ENCODE measurements around the gene ARHGAP11B.
"Not testable (repeated sequence)": the region's sequence is repeated elsewhere in the genome, so short reads cannot be mapped to it uniquely, and the experiment has no call there.

ARHGAP11B gene

GRCh38 chr15:30625436-30626193, at the start of gene ARHGAP11B:
ARHGAP11B (plus strand) TSS chr15:30626128.
- H3K36me3 ChIP-seq; H3K4me1 ChIP-seq (replicated peaks); H3K27me3 ChIP-seq (replicated peaks; ENCODE audit: insufficient read depth); intact Hi-C loops (cut with DNase I); H3K9me3 ChIP-seq: not testable (repeated sequence)
- TF ChIP-seq POLR2AphosphoS5 (IDR thresholded peaks at IDR 0.05) (peak; percentile 70), CTCF (IDR thresholded peaks at IDR 0.05) (peak in 1 of 4 experiments; percentile 22)
- DNase-seq (ENCODE audit: low spot score): peak; percentile 95
- Histone ChIP-seq H3K27ac (peak within 1 kb of the TSS; percentile 68 to 88), H3K4me3 (peak within 1 kb of the TSS; percentile 33 to 52)
- WGBS: 0% methylated on average over 33 of the region's 35 CpGs

- H3K4me3 ChIP-seq; H3K27ac ChIP-seq; H3K27me3 ChIP-seq (replicated peaks; ENCODE audit: insufficient read depth); intact Hi-C loops (cut with DNase I); H3K9me3 ChIP-seq; DNase-seq (ENCODE audit: low spot score); H3K4me1 ChIP-seq (replicated peaks); H3K36me3 ChIP-seq: not testable (repeated sequence)
- WGBS: no CpG with 5 or more reads among the region's 6 CpGs
Observed at GRCh38 chr15:30579394-30579970, 46.4 kb upstream of the ARHGAP11B start.

- H3K27me3 ChIP-seq (replicated peaks; ENCODE audit: insufficient read depth): not testable (repeated sequence)
Observed at GRCh38 chr15:30580716-30581115, 45.2 kb upstream of the ARHGAP11B start.

GRCh38 chr15:30598953-30599352, 27.0 kb upstream of the ARHGAP11B start:
- H3K4me3 ChIP-seq; H3K9me3 ChIP-seq; H3K4me1 ChIP-seq (replicated peaks); H3K27ac ChIP-seq; H3K36me3 ChIP-seq; DNase-seq (ENCODE audit: low spot score); H3K27me3 ChIP-seq (replicated peaks; ENCODE audit: insufficient read depth); intact Hi-C loops (cut with DNase I): not testable (repeated sequence)
- TF ChIP-seq CTCF (IDR thresholded peaks at IDR 0.05): peak in 1 of 4 experiments; percentile 53
- WGBS: 9% methylated on average over 2 of the region's 2 CpGs

More at GRCh38 chr15:30580716-30581115, 45.2 kb upstream of the ARHGAP11B start:
- DNase-seq (ENCODE audit: low spot score); H3K9me3 ChIP-seq; H3K4me3 ChIP-seq; H3K36me3 ChIP-seq; H3K27ac ChIP-seq; H3K4me1 ChIP-seq (replicated peaks); intact Hi-C loops (cut with DNase I): not testable (repeated sequence)
- no CpG with 5 or more reads among the region's 4 CpGs for WGBS

- H3K4me1 ChIP-seq (replicated peaks); H3K36me3 ChIP-seq; H3K4me3 ChIP-seq; DNase-seq (ENCODE audit: low spot score); H3K27me3 ChIP-seq (replicated peaks; ENCODE audit: insufficient read depth); H3K27ac ChIP-seq; intact Hi-C loops (cut with DNase I); H3K9me3 ChIP-seq: not testable (repeated sequence)
- WGBS: 92% methylated on average over 6 of the region's 8 CpGs
Observed at GRCh38 chr15:30603796-30604195, 22.1 kb upstream of the ARHGAP11B start, which contains the start of gene GOLGA8H. GOLGA8H (plus strand) TSS chr15:30604028; CDS start chr15:30604126, 98 bp downstream.

GRCh38 chr15:30612271-30612670, 13.7 kb upstream of the ARHGAP11B start:
- DNase-seq (ENCODE audit: low spot score); H3K27ac ChIP-seq; H3K4me1 ChIP-seq (replicated peaks); H3K27me3 ChIP-seq (replicated peaks; ENCODE audit: insufficient read depth); H3K4me3 ChIP-seq; intact Hi-C loops (cut with DNase I); H3K36me3 ChIP-seq; H3K9me3 ChIP-seq: not testable (repeated sequence)
- no CpG with 5 or more reads among the region's 6 CpGs for WGBS

GRCh38 chr15:30621342-30621741, 4.6 kb upstream of the ARHGAP11B start:
- H3K27me3 ChIP-seq (replicated peaks; ENCODE audit: insufficient read depth); H3K4me1 ChIP-seq (replicated peaks); H3K9me3 ChIP-seq; intact Hi-C loops (cut with DNase I); DNase-seq (ENCODE audit: low spot score); H3K27ac ChIP-seq; H3K36me3 ChIP-seq; H3K4me3 ChIP-seq: not testable (repeated sequence)
- WGBS: 12% methylated on average over 3 of the region's 3 CpGs
- TF ChIP-seq CTCF (IDR thresholded peaks at IDR 0.05): peak in 1 of 4 experiments; percentile 19

- WGBS: 0% methylated on average over 12 of the region's 22 CpGs
- Histone ChIP-seq H3K27ac (peak overlapping the region in 1 of 2 donors; percentile 88), H3K4me3 (peak overlapping the region; percentile 33 to 52)
- H3K4me1 ChIP-seq (replicated peaks); intact Hi-C loops (cut with DNase I); H3K27me3 ChIP-seq (replicated peaks; ENCODE audit: insufficient read depth); H3K9me3 ChIP-seq; DNase-seq (ENCODE audit: low spot score); H3K36me3 ChIP-seq: not testable (repeated sequence)
Observed at GRCh38 chr15:30626194-30626565, 252 bp downstream of the ARHGAP11B start.

GRCh38 chr15:30626632-30627031, 704 bp downstream of the ARHGAP11B start:
- DNase-seq (ENCODE audit: low spot score); H3K27ac ChIP-seq; H3K27me3 ChIP-seq (replicated peaks; ENCODE audit: insufficient read depth); intact Hi-C loops (cut with DNase I); H3K36me3 ChIP-seq; H3K9me3 ChIP-seq; H3K4me1 ChIP-seq (replicated peaks): not testable (repeated sequence)
- H3K4me3 ChIP-seq: peak overlapping the region; percentile 33 to 52
- WGBS: under 1% methylated on average over 20 of the region's 20 CpGs

Measured in prostate gland (tissue), 2 donors.